ENCODE measurements around the gene TXNL4B.

GRCh38 chr16:72064361-72064894, 29.0 kb downstream of the TXNL4B start:
- TF ChIP-seq CTCF (conservative IDR thresholded peaks at IDR 0.05) (no peak), EZH2 (IDR thresholded peaks at IDR 0.05; ENCODE audit: low read depth) (no peak)

All from PC-9 (cell line).